ENCODE data around the gene KRT85. TPM values are rescaled to one million over a fixed set of nuclear protein-coding genes. Genes with fewer than 3 reads are reported as not detected.

KRT85 gene
- total and polyA plus RNA-seq, 2 donors (not counting 1 experiment from before 2014, with no cell fraction given) = not detected

- peaks cover 0 to 17% (median 3%) of the 10 kb centered on the region in 4 experiments for H3K27me3 ChIP-seq (replicated peaks in 1 of 4; ENCODE audit: control extremely low read depth in 1 of 4, control insufficient read depth in 3 of 4, insufficient read depth in 4 of 4, low read length in 3 of 4)
- H3K79me2 ChIP-seq (ENCODE audit: control insufficient read depth, insufficient read depth, low read length) = no peaks in the 10 kb centered on the region
- intact Hi-C loops (cut with micrococcal nuclease) = no loop called here
- TF ChIP-seq, protein P1, sequence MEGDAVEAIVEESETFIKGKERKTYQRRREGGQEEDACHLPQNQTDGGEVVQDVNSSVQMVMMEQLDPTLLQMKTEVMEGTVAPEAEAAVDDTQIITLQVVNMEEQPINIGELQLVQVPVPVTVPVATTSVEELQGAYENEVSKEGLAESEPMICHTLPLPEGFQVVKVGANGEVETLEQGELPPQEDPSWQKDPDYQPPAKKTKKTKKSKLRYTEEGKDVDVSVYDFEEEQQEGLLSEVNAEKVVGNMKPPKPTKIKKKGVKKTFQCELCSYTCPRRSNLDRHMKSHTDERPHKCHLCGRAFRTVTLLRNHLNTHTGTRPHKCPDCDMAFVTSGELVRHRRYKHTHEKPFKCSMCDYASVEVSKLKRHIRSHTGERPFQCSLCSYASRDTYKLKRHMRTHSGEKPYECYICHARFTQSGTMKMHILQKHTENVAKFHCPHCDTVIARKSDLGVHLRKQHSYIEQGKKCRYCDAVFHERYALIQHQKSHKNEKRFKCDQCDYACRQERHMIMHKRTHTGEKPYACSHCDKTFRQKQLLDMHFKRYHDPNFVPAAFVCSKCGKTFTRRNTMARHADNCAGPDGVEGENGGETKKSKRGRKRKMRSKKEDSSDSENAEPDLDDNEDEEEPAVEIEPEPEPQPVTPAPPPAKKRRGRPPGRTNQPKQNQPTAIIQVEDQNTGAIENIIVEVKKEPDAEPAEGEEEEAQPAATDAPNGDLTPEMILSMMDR (IDR thresholded peaks at IDR 0.05) = no peak
- TF ChIP-seq EZH2 (IDR thresholded peaks at IDR 0.05; ENCODE audit: borderline replicate concordance, insufficient read depth, low read depth, low read length, poor library complexity, severe bottlenecking) = no peak
- peaks cover 13% of the 10 kb centered on the region for H3K27me3 Mint-ChIP-seq
- no peak overlapping the region for H3K9ac ChIP-seq (ENCODE audit: low read length)
- no peak overlapping the region for H3K4me3 Mint-ChIP-seq
- no peak overlapping the region for H3K27ac Mint-ChIP-seq
- ChIA-PET POLR2A (no interaction called here), CTCF (no interaction called here)
- H4K20me1 ChIP-seq (ENCODE audit: control insufficient read depth, insufficient read depth, low read length, poor library complexity, severe bottlenecking) = no peaks in the 10 kb centered on the region
- peaks cover 8% of the 10 kb centered on the region for H3K4me1 Mint-ChIP-seq
- no peak overlapping the region for H3K27ac ChIP-seq (ENCODE audit: low read length in 2 of 2)
- ATAC-seq (ENCODE audit: low read depth) = no peak
- H3K9me3 ChIP-seq (ENCODE audit: control extremely low read depth in 1 of 3, control insufficient read depth in 2 of 3, insufficient read depth in 1 of 3, low read length in 2 of 3) = no peaks in the 10 kb centered on the region
- no peak for DNase-seq
- H2AFZ ChIP-seq (ENCODE audit: insufficient read depth, low read depth, low read length, poor library complexity, severe bottlenecking) = no peak overlapping the region
- H3K36me3 ChIP-seq (replicated peaks in 1 of 2; ENCODE audit: control extremely low read depth in 1 of 2, control insufficient read depth in 1 of 2, extremely low read depth in 1 of 2, insufficient read depth in 2 of 2, low read length in 1 of 2) = no peaks in the 10 kb centered on the region
- WGBS (ENCODE audit: insufficient coverage) = 100% methylated on average over 2 of the region's 7 CpGs
- peaks cover 6% of the 10 kb centered on the region in 2 donors for H3K4me1 ChIP-seq (ENCODE audit: control insufficient read depth in 2 of 2, insufficient read depth in 2 of 2, low read length in 2 of 2)
- H3K4me3 ChIP-seq (ENCODE audit: control extremely low read depth in 1 of 5, extremely low read depth in 1 of 5, insufficient read depth in 1 of 5, low read depth in 2 of 5, low read length in 4 of 5) = no peak overlapping the region
- no peak overlapping the region for H3K4me2 ChIP-seq (replicated peaks; ENCODE audit: low read depth, low read length, poor library complexity, severe bottlenecking)
- H3K9me3 Mint-ChIP-seq (ENCODE audit: insufficient read depth) = no peaks in the 10 kb centered on the region
Measured at GRCh38 chr12:52364061-52364460, 3.2 kb downstream of the KRT85 start.

GRCh38 chr12:52363111-52363679 lies 4.1 kb downstream of the KRT85 start:
- TF ChIP-seq EZH2 (IDR thresholded peaks at IDR 0.05; ENCODE audit: borderline replicate concordance, insufficient read depth, low read depth, low read length, poor library complexity, severe bottlenecking) = no peak
- TF ChIP-seq, protein P1 (IDR thresholded peaks at IDR 0.05) = no peak
- DNase-seq (no peak), ATAC-seq (ENCODE audit: low read depth) (no peak)
- WGBS (ENCODE audit: insufficient coverage) = 97% methylated on average over 11 of the region's 12 CpGs
- ChIA-PET POLR2A (no interaction called here), CTCF (no interaction called here)
- Mint-ChIP-seq H3K27me3 (peaks cover 8% of the 10 kb centered on the region), H3K4me1 (peaks cover 17% of the 10 kb centered on the region), H3K9me3 (ENCODE audit: insufficient read depth) (no peaks in the 10 kb centered on the region), H3K4me3 (no peak overlapping the region), H3K27ac (no peak overlapping the region)
- Histone ChIP-seq H3K27me3 (replicated peaks in 1 of 4; ENCODE audit: control extremely low read depth in 1 of 4, control insufficient read depth in 3 of 4, insufficient read depth in 4 of 4, low read length in 3 of 4) (peaks cover 0 to 10% (median 0%) of the 10 kb centered on the region in 4 experiments), H3K36me3 (replicated peaks in 1 of 2; ENCODE audit: control extremely low read depth in 1 of 2, control insufficient read depth in 1 of 2, extremely low read depth in 1 of 2, insufficient read depth in 2 of 2, low read length in 1 of 2) (no peaks in the 10 kb centered on the region), H3K4me3 (ENCODE audit: control extremely low read depth in 1 of 5, extremely low read depth in 1 of 5, insufficient read depth in 1 of 5, low read depth in 2 of 5, low read length in 4 of 5) (no peak overlapping the region), H2AFZ (ENCODE audit: insufficient read depth, low read depth, low read length, poor library complexity, severe bottlenecking) (no peak overlapping the region), H3K4me1 (ENCODE audit: control insufficient read depth in 2 of 2, insufficient read depth in 2 of 2, low read length in 2 of 2) (peaks cover 15% of the 10 kb centered on the region in 2 donors), H3K9ac (ENCODE audit: low read length) (no peak overlapping the region), H3K9me3 (ENCODE audit: control extremely low read depth in 1 of 3, control insufficient read depth in 2 of 3, insufficient read depth in 1 of 3, low read length in 2 of 3) (no peaks in the 10 kb centered on the region), H3K27ac (ENCODE audit: low read length in 2 of 2) (no peak overlapping the region), H3K4me2 (replicated peaks; ENCODE audit: low read depth, low read length, poor library complexity, severe bottlenecking) (no peak overlapping the region), H3K79me2 (ENCODE audit: control insufficient read depth, insufficient read depth, low read length) (no peaks in the 10 kb centered on the region), H4K20me1 (ENCODE audit: control insufficient read depth, insufficient read depth, low read length, poor library complexity, severe bottlenecking) (no peaks in the 10 kb centered on the region)
- intact Hi-C loops (cut with micrococcal nuclease) = no loop called here

Measured in B cell (primary cell).